HL-60/S4 treated with retinoic acid at 250 ng/mL for 4 days and 3 days (cell line): ENCODE measurements around the gene RIPOR3.
"Not testable (repeated sequence)": the region's sequence is repeated elsewhere in the genome, so short reads cannot be mapped to it uniquely, and the experiment has no call there.

Experiments used
- in situ Hi-C: fragments of 300-500 bp; cut with MboI; formaldehyde crosslinking; loops from 2 replicates; pipeline ENCODE4 v1.7.0; 2022; ENCODE audit warnings: low sequenced_read_pairs

RIPOR3 gene

GRCh38 chr20:50708845-50709635 lies 17.7 kb upstream of the RIPOR3 start:
- in situ Hi-C loops, result no loop called here

DNA sequence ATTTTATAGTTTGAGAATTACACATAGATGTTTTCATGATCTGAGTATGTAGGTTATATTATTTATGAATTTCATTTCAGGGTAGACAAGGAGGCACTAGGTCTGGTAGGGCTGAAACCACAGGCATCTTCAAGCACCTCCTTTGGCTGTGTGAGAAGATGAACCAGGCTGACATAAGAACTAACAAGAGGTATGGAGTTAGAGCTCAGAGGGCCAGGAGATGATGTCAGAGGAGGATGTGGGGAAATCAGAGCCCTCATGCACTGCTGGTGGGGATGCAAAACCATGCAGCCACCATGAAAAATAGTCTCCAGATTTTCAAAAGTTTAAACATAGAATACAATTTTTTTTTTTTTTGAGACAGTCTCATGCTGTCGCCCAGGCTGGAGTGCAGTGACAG lies 13.6 kb upstream of the RIPOR3 start:
- in situ Hi-C loops, result no loop called here

DNA sequence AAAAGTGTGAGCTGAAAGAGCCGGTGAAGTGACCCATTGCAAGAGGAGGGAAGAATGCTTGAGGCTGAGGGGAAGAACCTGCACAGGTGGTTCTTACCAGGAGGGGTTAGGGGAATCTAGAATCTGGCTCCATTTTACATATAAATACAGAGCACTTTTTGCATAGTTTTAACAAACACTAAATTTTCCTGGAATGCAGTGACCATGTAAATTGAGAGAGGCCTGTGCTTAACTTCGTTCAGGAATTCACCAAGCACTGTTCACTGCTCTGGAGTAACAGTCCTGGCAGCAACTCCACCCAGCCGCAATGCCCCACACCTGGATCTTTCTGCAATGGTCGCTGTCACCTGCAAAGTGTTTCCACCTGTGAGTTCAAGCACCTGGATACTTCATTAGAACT lies 13.2 kb upstream of the RIPOR3 start:
- in situ Hi-C loops, result no loop called here

- in situ Hi-C loops, result not testable (repeated sequence)
Measured at GRCh38 chr20:50703651-50704438, 12.5 kb upstream of the RIPOR3 start.

GRCh38 chr20:50701041-50701963 lies 10.0 kb upstream of the RIPOR3 start:
- in situ Hi-C loops, result no loop called here

GRCh38 chr20:50699688-50700087 lies 8.3 kb upstream of the RIPOR3 start:
- in situ Hi-C loops, result no loop called here

GRCh38 chr20:50698255-50698654 lies 6.9 kb upstream of the RIPOR3 start:
- in situ Hi-C loops, result not testable (repeated sequence)

- in situ Hi-C loops, result no loop called here
Measured at GRCh38 chr20:50695135-50695872, 4.0 kb upstream of the RIPOR3 start.

GRCh38 chr20:50694379-50695134 lies 3.2 kb upstream of the RIPOR3 start:
- in situ Hi-C loops, result no loop called here

DNA sequence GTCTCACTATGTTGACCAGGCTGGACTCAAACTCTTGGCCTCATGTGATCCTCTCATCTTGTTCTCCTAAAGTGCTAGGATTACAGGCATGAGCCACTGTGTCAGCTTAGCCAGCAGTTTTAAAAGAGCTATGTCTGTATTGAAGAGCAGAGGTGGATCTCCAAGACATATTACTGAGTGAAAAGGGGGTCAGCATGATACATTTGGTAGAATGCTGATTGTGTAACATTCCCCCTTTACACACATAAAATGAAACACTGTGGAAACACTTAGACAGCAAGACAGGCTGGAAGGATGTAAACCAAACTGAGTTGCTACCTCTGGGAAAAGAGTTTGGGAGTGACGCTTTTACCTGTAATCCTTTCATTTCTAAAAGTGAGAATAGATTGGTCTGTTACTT lies 1.7 kb upstream of the RIPOR3 start:
- in situ Hi-C loops, result no loop called here

- in situ Hi-C loops, result no loop called here
Measured at GRCh38 chr20:50692552-50692933, 1.2 kb upstream of the RIPOR3 start.

DNA sequence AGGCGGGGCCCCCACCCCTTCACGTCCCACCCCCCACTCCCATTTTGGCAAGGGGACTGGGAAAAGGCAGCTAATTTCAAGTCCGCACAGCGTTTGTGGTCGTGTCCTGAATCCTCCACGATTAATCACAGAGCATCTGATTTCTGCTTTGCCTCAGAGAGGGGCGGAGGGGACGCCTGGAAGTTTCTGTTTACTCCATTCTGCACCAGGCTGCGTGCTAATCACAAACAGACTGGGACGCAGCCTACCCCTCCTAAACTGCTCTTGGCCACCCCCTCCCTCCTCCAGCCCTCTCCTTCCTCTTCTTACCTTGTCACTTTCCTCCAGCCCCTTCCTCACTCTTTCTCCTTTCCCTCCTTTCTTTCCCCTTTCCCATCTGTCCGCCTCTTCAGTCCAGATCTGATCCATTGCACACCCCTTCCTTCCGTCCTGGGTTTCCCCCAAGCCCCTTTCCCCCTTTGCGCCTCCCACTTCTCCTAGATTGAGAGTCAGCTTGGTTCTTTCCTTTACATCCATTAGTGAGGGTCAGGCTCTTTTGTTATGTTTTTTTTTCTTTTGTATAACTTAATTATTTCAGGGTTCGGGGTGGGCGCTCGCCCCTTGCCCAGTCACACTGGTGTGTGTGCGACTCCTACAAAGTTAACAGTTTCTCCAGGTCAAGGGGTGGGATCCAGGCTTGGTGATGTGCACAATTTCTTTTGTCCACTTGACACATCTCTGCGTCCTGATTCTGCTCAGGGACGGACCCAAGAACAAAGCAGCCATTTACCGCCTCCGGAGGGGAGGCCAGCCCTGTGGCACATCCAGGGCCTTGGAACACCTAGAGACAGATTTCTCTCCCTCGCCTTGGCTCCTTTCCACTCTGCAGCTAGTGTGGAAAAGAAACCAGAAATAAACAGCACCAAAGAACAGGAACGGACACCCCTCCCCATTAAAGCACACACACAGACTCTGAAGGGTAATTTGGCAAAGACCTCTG lies 520 bp upstream of the RIPOR3 start:
- in situ Hi-C loops, result no loop called here

DNA sequence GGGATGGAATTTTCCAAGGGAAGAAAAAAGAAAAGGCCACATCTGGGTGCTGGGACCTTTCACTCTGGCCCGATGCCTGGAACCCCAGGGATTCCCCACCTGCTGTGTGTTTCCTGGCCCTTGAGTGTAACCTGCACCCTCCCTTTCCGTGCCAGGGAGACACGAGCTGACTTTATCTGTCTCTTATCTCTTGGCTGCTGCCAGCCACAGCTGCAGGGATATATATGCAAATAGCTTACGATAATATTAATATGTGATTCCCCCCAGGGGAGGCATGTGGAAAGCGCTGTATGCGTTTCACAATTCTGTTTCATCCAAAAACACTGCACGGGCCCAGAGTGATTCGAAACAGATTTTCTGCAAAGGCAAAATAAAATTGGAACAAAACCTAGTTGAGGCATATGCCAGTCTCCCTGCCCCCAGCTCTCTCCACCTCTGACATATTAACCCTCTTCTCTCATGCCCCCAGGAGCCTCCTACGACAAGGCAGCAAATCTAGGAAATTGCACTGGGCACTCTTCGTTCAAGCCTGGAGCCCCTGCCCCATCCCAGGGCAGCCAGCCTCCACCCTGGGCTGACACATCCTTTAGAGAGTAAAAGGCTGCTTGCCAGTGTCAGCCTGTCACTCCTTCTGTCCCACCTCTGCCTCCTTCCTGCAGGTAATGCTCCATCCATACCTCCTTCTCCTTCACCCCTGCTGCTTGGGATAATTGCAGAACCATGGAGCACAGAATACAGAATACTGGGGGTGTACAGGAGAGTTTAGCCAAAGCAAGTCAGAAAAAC lies 1.3 kb downstream of the RIPOR3 start:
- in situ Hi-C loops, result no loop called here

- in situ Hi-C loops, result no loop called here
Measured at GRCh38 chr20:50688256-50688975, 2.9 kb downstream of the RIPOR3 start.

DNA sequence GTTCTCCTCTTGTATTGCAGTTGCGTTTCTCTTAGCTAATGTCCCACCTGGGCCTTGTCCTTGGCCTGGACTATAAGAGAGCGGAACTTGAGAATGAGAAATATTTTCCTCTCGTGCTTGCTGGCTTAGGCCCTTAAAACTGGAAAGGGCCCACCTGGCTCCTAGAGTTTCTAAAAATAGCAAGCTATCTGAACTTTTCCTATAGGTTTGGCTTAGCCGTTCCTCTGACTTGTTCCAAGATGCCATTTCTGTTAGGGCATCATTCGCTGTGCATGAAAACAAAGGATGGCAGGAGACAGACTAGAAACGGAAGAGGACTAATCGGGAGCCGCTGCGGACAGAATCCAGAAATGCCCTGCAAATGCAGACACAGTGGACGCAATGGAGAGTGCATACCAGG lies 4.5 kb downstream of the RIPOR3 start:
- in situ Hi-C loops, result no loop called here

GRCh38 chr20:50683570-50683969 lies 7.8 kb downstream of the RIPOR3 start:
- in situ Hi-C loops, result no loop called here

- in situ Hi-C loops, result no loop called here
Measured at GRCh38 chr20:50682947-50683530, 8.3 kb downstream of the RIPOR3 start.
